ENCODE results near the gene ERLIN1.

The ERLIN1 gene

GRCh38 chr10:100185364-100186252 is at the start of gene ERLIN1:
ERLIN1 (minus strand) TSS chr10:100186029; CDS start chr10:100185626, 403 bp downstream.
- DNase-seq (ENCODE audit: low read depth in 2 of 2), result peak; percentile 83 to 92

DNA sequence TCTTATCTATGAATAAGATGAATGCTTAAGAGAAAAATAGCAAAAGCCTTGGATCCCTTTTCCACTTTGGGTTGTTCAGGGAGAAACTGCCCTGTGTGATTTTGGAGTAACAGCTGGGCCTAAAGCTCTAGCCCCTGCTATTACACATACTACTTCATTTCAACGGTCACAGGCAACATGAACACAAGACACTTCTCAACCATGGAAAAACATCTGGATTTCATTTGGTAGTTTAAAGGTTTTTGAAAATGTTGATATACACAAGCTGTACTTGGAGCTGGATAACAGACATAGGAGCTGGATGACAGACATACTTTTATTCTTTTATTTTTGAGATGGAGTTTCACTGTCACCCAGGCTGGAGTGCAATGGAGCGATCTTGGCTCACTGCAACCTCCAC is 46.3 kb upstream of the ERLIN1 start:
- no peak for DNase-seq (ENCODE audit: low read depth in 2 of 2)

DNA sequence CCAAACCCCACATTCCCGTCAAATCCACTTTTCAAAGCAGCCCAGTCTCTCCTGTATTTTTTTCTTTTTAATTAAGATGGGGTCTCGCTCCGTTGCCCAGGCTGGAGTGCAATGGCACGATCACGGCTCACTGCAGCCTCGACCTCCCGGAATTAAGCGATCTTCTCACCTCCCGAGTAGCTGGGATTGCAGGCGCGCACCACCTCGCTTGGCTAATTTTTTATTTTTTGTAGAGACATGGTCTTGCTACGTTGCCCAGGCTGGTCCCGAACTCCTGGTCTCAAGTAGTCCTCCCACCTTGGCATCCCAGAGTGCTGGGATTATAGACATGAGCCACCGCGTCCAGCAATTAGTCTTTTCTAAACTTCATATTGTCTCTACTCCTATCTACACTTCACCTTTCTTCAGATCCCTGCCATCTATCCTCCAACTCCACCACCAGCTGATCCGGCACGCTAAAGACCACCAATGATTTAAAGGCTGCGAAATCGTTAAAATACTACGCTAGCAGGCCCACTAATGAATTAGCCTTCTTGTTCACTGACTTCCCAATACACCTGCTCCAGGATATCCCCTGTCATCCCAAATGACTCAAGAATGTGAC is 44.1 kb upstream of the ERLIN1 start:
- no peak for DNase-seq (ENCODE audit: low read depth in 2 of 2)

- DNase-seq (ENCODE audit: low read depth in 2 of 2), result no peak
These were observed 38.0 kb upstream of the ERLIN1 start for GRCh38 chr10:100223879-100224278.

GRCh38 chr10:100222529-100222928 is 36.7 kb upstream of the ERLIN1 start:
- no peak for DNase-seq (ENCODE audit: low read depth in 2 of 2)

- DNase-seq (ENCODE audit: low read depth in 2 of 2), result no peak
These were observed 30.2 kb upstream of the ERLIN1 start for GRCh38 chr10:100216006-100216405.

- DNase-seq (ENCODE audit: low read depth in 2 of 2), result no peak
These were observed 23.5 kb upstream of the ERLIN1 start for GRCh38 chr10:100209303-100209702.

GRCh38 chr10:100208276-100208675 is 22.4 kb upstream of the ERLIN1 start:
- DNase-seq (ENCODE audit: low read depth in 2 of 2), result no peak

DNA sequence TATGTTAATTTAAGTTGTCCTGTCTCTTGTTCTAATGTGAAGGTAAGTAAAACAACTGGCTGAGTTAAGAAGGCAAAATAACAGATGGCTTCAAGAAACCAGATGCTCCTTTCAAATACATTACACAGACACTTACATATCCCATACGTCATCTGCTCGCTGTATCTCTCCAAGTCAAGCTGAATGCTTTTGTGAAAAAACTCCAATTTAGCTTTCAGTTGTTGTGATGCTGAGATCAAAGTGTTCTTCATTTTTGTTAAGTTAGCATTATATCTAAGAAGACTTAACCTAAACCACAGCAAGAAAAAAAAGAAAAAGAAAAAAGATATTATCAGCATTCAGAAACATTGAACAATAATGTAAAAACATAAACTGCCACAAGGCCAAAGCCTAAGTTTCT is 18.5 kb upstream of the ERLIN1 start:
- DNase-seq (ENCODE audit: low read depth in 2 of 2), result no peak

DNA sequence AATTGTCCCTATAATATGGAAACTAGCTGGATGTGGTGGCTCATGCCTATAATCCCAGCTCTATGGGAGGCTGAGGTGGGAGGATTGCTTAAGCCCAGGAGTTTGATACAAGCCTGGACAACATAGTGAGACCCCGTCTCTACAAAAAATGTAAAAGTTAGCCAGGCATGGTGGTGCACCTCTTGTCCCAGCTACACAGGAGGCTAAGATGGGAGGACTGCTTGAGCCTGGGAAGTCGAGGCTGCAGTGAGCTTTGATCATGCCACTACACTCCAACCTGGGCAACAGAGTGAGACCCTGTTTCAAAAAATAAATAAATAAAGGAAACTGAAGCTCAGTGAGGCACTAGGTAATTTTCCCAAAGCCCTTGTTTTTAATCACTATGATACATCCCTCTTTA is 15.7 kb upstream of the ERLIN1 start:
- DNase-seq (ENCODE audit: low read depth in 2 of 2), result no peak

GRCh38 chr10:100194711-100195110 is 8.9 kb upstream of the ERLIN1 start:
- DNase-seq (ENCODE audit: low read depth in 2 of 2), result no peak

- DNase-seq (ENCODE audit: low read depth in 2 of 2), result no peak
These were observed 6.5 kb upstream of the ERLIN1 start for GRCh38 chr10:100192350-100192749.

GRCh38 chr10:100186253-100187212 is 704 bp upstream of the ERLIN1 start:
- DNase-seq (ENCODE audit: low read depth in 2 of 2), result peak; percentile 2 to 28

DNA sequence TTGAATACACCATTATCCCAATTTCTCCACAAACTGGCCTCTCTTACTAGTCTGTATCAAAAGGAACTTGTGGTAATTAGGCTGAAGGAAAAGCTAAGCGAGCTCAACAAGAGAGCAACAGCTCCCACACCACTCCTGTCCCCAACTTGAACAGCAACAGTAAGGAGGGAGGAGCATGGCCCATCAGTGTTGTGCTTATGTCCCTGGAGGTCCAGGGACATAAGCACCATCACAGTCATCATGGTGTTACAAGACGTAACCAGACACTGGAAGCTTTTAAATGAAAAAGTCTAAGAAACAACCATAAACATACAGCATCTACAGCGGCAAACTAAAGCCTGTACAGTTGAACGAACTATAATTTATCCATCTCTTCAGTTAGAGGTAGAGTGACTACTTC is 989 bp downstream of the ERLIN1 start:
- DNase-seq (ENCODE audit: low read depth in 2 of 2), result no peak

DNA sequence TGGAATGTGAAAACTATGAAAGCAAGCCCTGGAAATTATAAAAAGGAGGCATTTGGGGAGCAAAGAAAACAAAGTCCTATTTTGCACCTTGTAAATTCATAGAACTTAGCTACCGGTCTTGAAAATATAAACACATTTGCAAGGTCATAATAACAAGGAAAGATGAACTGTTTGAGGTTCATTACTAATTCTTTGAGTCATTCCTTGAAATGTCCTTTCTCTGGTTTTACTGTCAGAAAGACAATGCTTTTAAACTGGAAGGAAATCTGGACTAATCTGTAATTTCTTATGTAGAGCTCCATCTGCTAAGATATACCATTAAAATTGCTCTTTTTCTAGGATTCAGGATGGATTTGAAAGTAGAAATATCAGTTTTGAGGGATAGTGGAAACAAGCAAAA is 1.4 kb downstream of the ERLIN1 start:
- DNase-seq (ENCODE audit: low read depth in 2 of 2), result no peak

- DNase-seq (ENCODE audit: low read depth in 2 of 2), result no peak
These were observed 2.3 kb downstream of the ERLIN1 start for GRCh38 chr10:100183481-100183880.

DNA sequence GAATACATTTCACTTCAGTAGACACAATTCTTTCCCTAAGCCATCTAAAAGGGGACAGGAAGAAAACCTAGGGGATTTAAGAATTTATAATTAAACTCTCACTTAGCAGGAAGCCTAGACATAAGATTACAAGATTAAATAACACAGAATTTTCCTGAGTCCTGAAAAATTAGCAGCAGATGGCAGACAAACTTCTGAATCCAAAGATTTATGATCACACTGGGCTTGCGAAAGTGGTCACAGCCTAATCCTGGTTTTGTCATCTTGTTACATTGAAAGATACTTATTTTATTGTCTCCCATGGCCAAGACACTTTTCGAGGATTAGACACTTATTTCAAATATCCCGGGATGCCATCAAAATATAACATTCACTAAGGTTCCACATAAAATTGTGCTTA is 2.9 kb downstream of the ERLIN1 start:
- DNase-seq (ENCODE audit: low read depth in 2 of 2), result no peak

- DNase-seq (ENCODE audit: low read depth in 2 of 2), result no peak
These were observed 3.5 kb downstream of the ERLIN1 start for GRCh38 chr10:100182281-100182680.

GRCh38 chr10:100175875-100176274 is 10.0 kb downstream of the ERLIN1 start:
- no peak for DNase-seq (ENCODE audit: low read depth in 2 of 2)

DNA sequence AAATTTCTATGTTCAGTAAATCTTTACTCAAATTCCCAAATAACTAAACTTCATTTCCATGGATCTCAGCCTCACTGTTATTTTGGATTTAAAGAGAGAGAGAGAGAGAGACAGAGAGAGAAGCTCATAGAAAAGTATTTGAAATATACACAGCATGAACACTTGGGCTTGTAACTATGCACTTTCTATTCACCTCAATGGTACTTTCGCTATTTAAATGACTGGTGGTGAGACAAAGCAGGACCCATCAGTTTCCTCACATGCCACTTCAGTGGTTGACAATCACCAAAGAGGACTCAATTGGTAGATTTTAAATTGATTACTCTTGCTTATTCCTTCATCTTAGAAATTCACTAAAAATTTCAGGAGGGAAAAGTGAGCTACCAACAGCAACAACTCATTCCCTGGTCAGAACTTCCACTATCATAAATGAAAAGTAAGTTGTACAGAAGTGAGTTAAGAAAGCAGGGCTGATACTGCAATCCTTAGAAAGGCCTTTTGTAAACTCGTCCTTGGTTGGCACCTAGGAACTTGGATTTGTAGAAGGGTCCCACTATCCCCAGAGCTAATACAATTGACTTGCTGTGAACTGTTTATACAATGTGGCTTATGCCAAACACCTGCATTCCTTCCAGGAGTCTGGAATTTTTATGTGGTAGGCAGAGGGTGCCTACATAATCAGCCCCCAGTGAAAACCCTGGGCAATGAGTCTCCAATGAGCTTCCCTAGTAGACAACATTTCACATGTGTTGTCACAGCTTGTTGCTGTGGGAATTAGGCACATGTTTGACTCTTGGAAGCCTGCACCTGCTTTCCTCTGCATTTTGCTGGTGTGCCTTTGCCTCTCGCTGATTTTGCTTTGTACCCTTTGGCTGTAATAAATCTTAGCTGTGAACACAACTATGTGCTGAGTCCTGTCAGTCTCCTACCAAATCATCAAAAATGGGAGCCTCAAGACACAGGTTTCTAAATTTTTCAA is 10.8 kb downstream of the ERLIN1 start:
- DNase-seq (ENCODE audit: low read depth in 2 of 2), result no peak

GRCh38 chr10:100173035-100173434 is 12.8 kb downstream of the ERLIN1 start:
- no peak for DNase-seq (ENCODE audit: low read depth in 2 of 2)

All from stimulated activated CD4-positive, alpha-beta T cell treated with anti-CD3 and anti-CD28 coated beads, Interleukin-12 subunit alpha, Interleukin-12 subunit beta, amount 100 ng/mL, for 24 hours (primary cell).